GM12801 (cell line): ENCODE data around the gene TRPC6.

Experiments used
- TF ChIP-seq, protein P1 (sequence below): IDR thresholded peaks from one replicate; pipeline ENCODE4 v1.5.1; 2011; ENCODE audit warnings: control low read depth; ENCODE audit not compliant: insufficient read length; ENCODE audit errors: extremely low read depth

TRPC6 gene

DNA sequence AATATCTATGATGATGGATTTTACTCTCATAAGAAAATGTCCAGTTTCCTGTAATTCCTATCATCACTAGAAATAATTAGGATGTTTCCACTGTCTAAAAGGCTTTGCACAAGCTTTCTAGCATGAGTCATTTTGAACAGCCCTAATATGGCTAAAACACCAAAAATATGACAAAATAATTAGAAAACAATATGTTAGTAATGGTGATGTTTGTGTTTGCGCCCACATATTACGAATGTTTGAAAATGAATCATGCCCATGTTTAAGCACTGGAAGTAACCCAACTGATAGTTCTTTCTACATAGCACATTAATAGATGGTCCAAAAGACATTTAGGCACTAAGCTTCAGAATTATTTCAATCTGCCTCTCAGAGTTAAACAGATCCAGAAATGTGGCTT, 96.0 kb downstream of the TRPC6 start:
- TF ChIP-seq, protein P1, sequence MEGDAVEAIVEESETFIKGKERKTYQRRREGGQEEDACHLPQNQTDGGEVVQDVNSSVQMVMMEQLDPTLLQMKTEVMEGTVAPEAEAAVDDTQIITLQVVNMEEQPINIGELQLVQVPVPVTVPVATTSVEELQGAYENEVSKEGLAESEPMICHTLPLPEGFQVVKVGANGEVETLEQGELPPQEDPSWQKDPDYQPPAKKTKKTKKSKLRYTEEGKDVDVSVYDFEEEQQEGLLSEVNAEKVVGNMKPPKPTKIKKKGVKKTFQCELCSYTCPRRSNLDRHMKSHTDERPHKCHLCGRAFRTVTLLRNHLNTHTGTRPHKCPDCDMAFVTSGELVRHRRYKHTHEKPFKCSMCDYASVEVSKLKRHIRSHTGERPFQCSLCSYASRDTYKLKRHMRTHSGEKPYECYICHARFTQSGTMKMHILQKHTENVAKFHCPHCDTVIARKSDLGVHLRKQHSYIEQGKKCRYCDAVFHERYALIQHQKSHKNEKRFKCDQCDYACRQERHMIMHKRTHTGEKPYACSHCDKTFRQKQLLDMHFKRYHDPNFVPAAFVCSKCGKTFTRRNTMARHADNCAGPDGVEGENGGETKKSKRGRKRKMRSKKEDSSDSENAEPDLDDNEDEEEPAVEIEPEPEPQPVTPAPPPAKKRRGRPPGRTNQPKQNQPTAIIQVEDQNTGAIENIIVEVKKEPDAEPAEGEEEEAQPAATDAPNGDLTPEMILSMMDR = no peak

DNA sequence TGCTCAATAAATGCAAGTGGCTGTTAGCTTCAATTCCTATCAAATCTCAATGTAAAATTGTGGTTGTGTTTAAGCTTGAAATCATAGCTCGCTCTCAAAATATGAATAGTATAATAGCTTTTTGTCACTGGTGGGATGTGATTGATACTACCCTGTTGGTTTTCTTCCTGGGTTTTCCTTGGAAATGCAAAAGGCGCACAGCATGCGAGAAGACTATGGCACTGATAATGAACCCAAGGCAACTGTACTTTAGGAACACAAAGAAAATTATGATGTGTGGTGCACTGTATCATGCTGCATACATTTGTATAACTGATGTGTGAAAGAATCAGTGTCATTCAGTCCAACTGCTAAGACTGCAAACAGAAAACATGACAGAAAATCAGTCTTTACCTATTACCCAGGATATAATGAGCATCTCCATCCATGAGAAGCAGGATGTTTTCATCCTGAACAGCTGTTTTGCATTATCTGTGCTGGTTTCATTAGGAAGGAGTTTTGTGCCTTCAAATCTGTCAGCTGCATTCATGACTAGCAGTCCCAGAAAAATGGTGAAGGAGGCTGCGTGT, 101.2 kb downstream of the TRPC6 start:
- TF ChIP-seq, protein P1 = no peak

DNA sequence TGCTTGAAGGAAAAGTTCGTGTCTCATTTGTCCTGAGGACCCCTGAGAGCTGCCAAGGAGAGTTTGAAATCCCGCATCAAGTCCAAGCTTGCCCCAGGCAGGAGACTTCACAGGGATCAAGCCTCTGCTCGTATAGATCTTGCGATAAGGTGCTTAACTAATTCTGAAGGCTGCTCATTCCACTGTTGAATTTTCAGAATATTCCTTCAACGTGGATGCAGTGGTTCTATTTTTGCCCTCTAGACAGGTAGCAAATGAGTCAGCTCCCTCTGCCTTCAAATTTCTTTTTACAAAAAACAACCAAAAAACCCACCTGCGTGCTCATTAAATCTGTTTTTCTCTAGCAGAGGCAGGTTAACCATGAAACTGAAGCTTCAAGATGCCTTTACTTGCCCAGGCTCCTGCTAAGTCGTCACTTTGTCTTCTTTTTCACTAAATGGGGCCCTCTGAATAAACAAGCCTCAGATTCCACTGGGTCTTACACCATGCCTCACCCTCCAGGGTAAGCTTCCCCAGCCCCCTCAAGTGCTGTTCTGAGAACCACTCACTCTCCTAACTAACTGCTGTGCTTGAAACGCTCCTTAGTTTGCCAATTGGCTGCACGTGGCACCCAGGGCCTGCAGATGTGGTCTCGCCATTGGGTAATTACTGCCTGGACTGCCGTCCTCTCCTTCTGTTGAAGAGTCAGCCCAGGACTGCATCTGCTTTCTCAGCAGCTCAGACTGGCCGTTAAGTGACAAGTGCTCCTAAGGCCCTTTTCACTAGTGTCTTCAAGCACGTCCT, 105.0 kb downstream of the TRPC6 start:
- TF ChIP-seq, protein P1 = no peak

DNA sequence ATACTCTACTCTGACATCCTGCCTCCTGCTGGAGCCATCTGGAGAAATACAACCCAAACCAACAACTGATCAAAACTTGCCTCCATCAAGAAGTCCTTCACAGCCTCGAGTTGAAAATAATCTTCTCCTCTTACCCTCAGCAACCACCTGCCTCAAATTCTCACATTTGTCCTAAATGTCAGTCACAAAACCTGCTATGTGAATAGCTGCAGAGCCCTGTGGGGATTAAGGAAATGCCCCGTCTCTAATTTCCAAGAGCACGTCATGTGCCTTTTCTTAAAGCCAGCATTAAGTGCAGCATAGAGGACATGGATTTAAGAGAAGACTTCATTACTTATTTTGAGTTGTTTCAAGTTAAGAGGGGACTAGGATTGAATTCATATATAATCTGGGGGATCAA, 105.9 kb downstream of the TRPC6 start:
- TF ChIP-seq, protein P1 = no peak

DNA sequence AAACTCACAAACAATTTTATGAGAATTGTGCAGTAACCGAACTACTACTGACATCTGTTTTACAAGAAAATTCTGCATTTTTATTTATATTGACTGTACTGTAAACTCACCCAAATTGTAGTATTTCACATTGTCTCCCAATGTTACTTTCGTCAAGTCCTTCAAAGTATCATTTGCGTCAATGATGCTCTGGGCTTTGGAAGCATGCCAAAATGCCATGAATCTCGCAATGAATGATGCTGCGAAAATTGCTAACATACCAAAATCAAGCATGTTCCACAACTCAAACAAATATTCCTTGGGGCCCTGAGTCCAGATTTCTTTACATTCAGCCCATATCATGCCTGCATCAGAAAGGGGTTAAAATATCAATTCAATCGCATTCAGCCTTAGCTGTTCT, 107.6 kb downstream of the TRPC6 start:
- TF ChIP-seq, protein P1 = no peak

DNA sequence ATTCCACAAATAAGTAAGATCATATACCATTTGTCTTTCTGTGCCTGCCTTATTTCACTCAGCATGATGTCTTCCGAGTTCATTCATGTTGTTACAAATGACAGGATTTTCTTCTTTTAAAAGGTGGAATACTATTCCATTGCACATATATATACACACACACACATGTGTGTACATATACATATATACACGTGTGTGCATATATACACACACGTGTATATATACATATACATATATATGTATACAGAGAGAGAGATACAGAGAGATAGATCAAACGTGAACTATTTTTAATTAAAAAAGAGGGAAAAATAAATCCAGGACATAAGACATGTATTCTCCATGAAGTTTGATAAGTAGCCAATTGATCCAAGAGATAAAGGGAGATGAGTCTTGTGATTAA, 108.1 kb downstream of the TRPC6 start:
- TF ChIP-seq, protein P1 = no peak

DNA sequence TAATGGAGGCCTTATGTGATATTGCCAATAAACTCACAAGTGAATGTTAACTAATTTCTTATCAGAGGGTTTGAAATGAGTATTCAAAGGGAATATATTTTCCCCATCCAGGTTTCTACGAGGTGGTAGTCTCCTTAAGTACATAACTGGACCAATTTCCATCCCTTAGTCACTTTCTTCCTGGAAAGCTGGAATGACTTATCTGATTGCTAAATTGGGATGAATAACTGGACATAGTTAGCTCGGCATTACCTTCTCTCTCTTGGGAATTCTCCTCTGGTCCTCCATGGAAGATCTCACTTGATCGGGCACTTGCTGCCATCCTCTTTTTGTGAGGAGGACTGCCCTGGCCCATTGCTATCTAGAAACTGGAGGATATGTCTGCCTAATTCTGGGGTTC, 109.1 kb downstream of the TRPC6 start:
- TF ChIP-seq, protein P1 = no peak
